MM.1S (cell line): ENCODE data around the gene SYNE1.

Experiments used
- EZH2 ChIP-seq: fragments of 300-600 bp; sonication (generic); optimal IDR thresholded peaks from 2 replicates; pipeline ENCODE3; 2017; ENCODE audit warnings: low read depth, mild to moderate bottlenecking, antibody characterized with exemption, low read length, mixed read lengths
- TF ChIP-seq, protein P1 (sequence below): fragments of 300-600 bp; sonication (generic); IDR thresholded peaks from 2 replicates; pipeline ENCODE4 v1.5.1; 2016; ENCODE audit warnings: antibody characterized with exemption, low read length, mixed read lengths

- TF ChIP-seq, protein P1, sequence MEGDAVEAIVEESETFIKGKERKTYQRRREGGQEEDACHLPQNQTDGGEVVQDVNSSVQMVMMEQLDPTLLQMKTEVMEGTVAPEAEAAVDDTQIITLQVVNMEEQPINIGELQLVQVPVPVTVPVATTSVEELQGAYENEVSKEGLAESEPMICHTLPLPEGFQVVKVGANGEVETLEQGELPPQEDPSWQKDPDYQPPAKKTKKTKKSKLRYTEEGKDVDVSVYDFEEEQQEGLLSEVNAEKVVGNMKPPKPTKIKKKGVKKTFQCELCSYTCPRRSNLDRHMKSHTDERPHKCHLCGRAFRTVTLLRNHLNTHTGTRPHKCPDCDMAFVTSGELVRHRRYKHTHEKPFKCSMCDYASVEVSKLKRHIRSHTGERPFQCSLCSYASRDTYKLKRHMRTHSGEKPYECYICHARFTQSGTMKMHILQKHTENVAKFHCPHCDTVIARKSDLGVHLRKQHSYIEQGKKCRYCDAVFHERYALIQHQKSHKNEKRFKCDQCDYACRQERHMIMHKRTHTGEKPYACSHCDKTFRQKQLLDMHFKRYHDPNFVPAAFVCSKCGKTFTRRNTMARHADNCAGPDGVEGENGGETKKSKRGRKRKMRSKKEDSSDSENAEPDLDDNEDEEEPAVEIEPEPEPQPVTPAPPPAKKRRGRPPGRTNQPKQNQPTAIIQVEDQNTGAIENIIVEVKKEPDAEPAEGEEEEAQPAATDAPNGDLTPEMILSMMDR: no peak
- no peak for TF ChIP-seq EZH2
Observed at GRCh38 chr6:152323376-152323775, 313.8 kb downstream of the SYNE1 start.
